ENCODE results near the gene HRH1.
"Not testable (repeated sequence)": the region's sequence is repeated elsewhere in the genome, so short reads cannot be mapped to it uniquely, and the experiment has no call there.

Gene HRH1

GRCh38 chr3:11154036-11154952 lies at the start of gene HRH1:
HRH1 (plus strand) TSS chr3:11154493; CDS start chr3:11259038, 104,545 bp downstream.
- no peak for DNase-seq

GRCh38 chr3:11113316-11113715 lies 41.0 kb upstream of the HRH1 start:
- not testable (repeated sequence) for DNase-seq

GRCh38 chr3:11115548-11115947 lies 38.7 kb upstream of the HRH1 start:
- no peak for DNase-seq

- DNase-seq: no peak
These were observed 37.8 kb upstream of the HRH1 start for GRCh38 chr3:11116336-11117059.

- no peak for DNase-seq
These were observed 36.7 kb upstream of the HRH1 start for GRCh38 chr3:11117591-11117990.

- DNase-seq: no peak
These were observed 36.1 kb upstream of the HRH1 start for GRCh38 chr3:11118181-11118682.

- DNase-seq: no peak
These were observed 34.0 kb upstream of the HRH1 start for GRCh38 chr3:11120091-11120805.

- DNase-seq: no peak
These were observed 27.6 kb upstream of the HRH1 start for GRCh38 chr3:11126653-11127052.

GRCh38 chr3:11128682-11129632 lies 25.3 kb upstream of the HRH1 start:
- no peak for DNase-seq

GRCh38 chr3:11130385-11130784 lies 23.9 kb upstream of the HRH1 start:
- DNase-seq: no peak

GRCh38 chr3:11131371-11131770 lies 22.9 kb upstream of the HRH1 start:
- no peak for DNase-seq

GRCh38 chr3:11131886-11132285 lies 22.4 kb upstream of the HRH1 start:
- DNase-seq: not testable (repeated sequence)

- no peak for DNase-seq
These were observed 21.4 kb upstream of the HRH1 start for GRCh38 chr3:11132861-11133260.

GRCh38 chr3:11134794-11135193 lies 19.5 kb upstream of the HRH1 start:
- DNase-seq: no peak

- DNase-seq: no peak
These were observed 18.2 kb upstream of the HRH1 start for GRCh38 chr3:11136116-11136515.

GRCh38 chr3:11136830-11137626 lies 17.3 kb upstream of the HRH1 start:
- no peak for DNase-seq

- DNase-seq: no peak
These were observed 16.7 kb upstream of the HRH1 start for GRCh38 chr3:11137627-11137959.

- no peak for DNase-seq
These were observed 15.9 kb upstream of the HRH1 start for GRCh38 chr3:11138371-11138770.

- DNase-seq: no peak
These were observed 14.1 kb upstream of the HRH1 start for GRCh38 chr3:11140030-11140712.

GRCh38 chr3:11140713-11141104 lies 13.6 kb upstream of the HRH1 start:
- DNase-seq: no peak

- DNase-seq: no peak
These were observed 10.8 kb upstream of the HRH1 start for GRCh38 chr3:11143476-11143875.

Data from NCI-H2171 (cell line).